NK-92 (cell line): ENCODE measurements around the gene GPR173.

Experiments
- DNase-seq: peaks from one replicate; lab custom pipeline; 2025; ENCODE audit not compliant: unreplicated experiment; lab: John Stamatoyannopoulos, UW

GPR173 gene

GRCh38 chrX:53089224-53089842 lies 40.7 kb downstream of the GPR173 start:
- no peak for DNase-seq

GRCh38 chrX:53089925-53090324 lies 41.3 kb downstream of the GPR173 start:
- DNase-seq = no peak

- DNase-seq = no peak
Observed at GRCh38 chrX:53091354-53091753, 42.8 kb downstream of the GPR173 start.

- DNase-seq = no peak
Observed at GRCh38 chrX:53093177-53093655, 44.6 kb downstream of the GPR173 start.

GRCh38 chrX:53093748-53094581 lies 45.4 kb downstream of the GPR173 start, which contains the start of gene KANTR:
Gene KANTR (plus strand): TSS chrX:53094142. CDS start chrX:53124273, 30,131 bp downstream.
- no peak for DNase-seq

- no peak for DNase-seq
Observed at GRCh38 chrX:53094582-53094905, 46.0 kb downstream of the GPR173 start.

GRCh38 chrX:53095796-53096195 lies 47.2 kb downstream of the GPR173 start:
- no peak for DNase-seq

- no peak for DNase-seq
Observed at GRCh38 chrX:53114864-53115549, 66.4 kb downstream of the GPR173 start.

GRCh38 chrX:53115550-53115874 lies 66.9 kb downstream of the GPR173 start:
- DNase-seq = no peak

- no peak for DNase-seq
Observed at GRCh38 chrX:53116101-53116500, 67.5 kb downstream of the GPR173 start.

- no peak for DNase-seq
Observed at GRCh38 chrX:53122013-53122412, 73.4 kb downstream of the GPR173 start.

- no peak for DNase-seq
Observed at GRCh38 chrX:53125506-53125905, 76.9 kb downstream of the GPR173 start.

- DNase-seq = no peak
Observed at GRCh38 chrX:53126377-53126776, 77.8 kb downstream of the GPR173 start.

- DNase-seq = no peak
Observed at GRCh38 chrX:53128097-53128749, 79.6 kb downstream of the GPR173 start.
